ENCODE measurements around the gene GALNTL6.

Gene GALNTL6

GRCh38 chr4:172989984-172990820, 1177.0 kb downstream of the GALNTL6 start:
- no peak for DNase-seq (ENCODE audit: low spot score)

DNA sequence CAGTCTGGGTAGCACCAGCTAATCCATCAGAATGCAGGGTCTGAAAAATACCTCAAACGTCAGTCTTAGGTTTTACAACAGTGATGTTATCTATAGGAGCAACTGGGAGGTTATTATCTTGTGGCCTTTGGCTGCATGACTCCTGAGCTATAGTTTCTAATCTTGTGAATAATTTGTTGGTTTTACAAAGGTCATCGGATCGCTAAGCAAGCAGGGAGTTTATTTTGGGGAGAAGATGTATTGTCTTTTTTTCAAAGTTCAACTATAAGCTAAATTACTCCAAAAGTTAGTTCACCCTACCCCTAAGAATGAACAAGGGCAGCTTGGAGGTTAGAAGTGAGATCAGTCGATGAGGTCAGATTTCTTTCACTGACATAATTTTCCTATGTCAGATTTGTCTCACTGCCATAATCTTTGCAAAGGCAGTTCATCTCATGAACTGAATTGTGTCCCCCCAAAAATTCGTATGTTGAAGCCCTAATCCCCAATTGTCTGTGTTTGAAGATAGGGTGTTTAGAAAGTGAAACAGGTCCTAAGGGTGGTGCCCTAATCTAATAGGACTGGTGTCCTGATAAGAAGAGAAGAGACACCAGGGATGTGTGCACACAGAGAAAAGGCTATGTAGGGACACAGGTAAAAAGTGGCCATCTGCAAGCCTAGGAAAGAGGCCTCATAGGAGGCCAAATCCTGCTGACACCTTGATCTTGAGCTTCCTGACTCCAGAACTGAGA, 1179.6 kb downstream of the GALNTL6 start:
- DNase-seq (ENCODE audit: low spot score), result no peak

- DNase-seq (ENCODE audit: low spot score), result no peak
These were observed 1182.0 kb downstream of the GALNTL6 start for GRCh38 chr4:172995161-172995560.

- DNase-seq (ENCODE audit: low spot score), result no peak
These were observed 1182.5 kb downstream of the GALNTL6 start for GRCh38 chr4:172995704-172996103.

GRCh38 chr4:172996571-172997216, 1183.5 kb downstream of the GALNTL6 start:
- DNase-seq (ENCODE audit: low spot score), result peak; percentile 85

DNA sequence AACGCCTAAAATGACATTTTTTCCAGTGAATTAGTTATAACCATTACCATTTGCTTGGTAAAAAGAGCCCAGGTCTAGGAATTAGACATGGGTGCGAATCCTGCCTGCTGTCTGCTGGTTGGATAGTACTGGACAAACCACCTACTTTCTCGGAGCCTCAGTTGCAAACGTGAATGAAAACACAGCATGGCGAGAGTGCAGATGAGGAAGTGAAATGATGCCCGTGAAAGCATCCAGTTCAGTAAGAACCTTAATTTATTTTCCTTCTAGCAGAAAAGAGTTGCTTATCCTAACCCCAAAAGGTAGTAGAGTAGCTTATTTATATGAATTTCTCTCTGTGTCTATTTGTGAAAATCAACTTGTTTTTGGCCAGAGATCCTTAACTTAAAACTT, 1184.0 kb downstream of the GALNTL6 start:
- no peak for DNase-seq (ENCODE audit: low spot score)

- no peak for DNase-seq (ENCODE audit: low spot score)
These were observed 1184.7 kb downstream of the GALNTL6 start for GRCh38 chr4:172997856-172998255.

GRCh38 chr4:172998527-172999469, 1185.6 kb downstream of the GALNTL6 start:
- DNase-seq (ENCODE audit: low spot score), result peak; percentile 84

- peak; percentile 23 for DNase-seq (ENCODE audit: low spot score)
These were observed 1188.4 kb downstream of the GALNTL6 start for GRCh38 chr4:173001571-173001970.

DNA sequence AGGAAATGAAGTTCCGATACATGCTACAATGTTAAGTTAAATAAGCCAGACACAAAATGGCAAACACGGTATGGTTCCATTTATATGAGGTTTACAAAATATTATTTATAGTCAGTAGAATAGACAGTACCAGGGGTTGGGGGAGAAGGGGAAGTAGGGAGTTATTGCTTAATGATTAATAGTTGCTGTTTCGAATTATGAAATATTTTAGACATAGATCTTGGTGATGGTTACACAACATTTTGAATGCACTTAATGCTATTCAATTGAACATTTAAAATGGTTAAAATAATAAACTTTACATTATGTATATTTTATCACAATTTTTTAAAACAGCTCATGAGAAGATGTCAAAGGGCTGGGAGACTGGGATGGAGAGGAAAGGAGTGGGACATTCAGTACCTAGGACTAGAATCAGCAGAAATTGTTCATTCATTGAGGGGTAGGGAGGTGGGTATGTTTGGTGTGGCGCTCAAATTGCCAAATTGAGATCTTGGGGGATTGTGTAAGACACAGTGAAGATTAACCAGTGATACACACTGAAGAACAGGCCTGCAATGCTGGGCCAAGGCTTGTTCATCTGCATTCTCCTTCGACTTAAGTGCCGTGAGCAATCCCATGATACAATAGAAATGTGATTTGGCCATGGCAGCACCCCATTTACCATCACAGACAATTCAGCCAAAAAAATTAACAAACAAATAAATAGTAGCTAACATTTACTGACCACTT, 1189.8 kb downstream of the GALNTL6 start:
- no peak for DNase-seq (ENCODE audit: low spot score)

- no peak for DNase-seq (ENCODE audit: low spot score)
These were observed 1192.9 kb downstream of the GALNTL6 start for GRCh38 chr4:173005912-173006633.

- DNase-seq (ENCODE audit: low spot score), result no peak
These were observed 1195.2 kb downstream of the GALNTL6 start for GRCh38 chr4:173008436-173008835.

- no peak for DNase-seq (ENCODE audit: low spot score)
These were observed 1196.1 kb downstream of the GALNTL6 start for GRCh38 chr4:173009129-173009823.

DNA sequence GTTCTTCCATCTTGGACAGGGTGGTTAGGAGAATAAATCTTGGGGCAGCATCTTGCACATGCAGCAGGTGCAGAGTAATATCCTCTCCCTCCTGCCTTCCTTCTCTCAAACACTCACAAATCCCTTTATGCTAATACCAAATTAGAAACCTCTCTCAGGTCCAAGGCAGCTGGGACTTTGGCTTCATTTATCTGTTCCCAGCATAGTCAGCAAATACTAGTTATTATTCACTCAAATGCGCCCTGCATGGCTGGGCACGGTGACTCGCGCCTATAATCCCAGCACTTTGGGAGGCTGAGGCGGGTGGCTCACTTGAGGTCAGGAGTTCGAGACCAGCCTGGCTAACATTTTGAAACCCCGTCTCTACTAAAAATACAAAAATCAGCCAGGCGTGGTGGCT, 1199.4 kb downstream of the GALNTL6 start:
- no peak for DNase-seq (ENCODE audit: low spot score)

- peak; percentile 58 for DNase-seq (ENCODE audit: low spot score)
These were observed 1200.2 kb downstream of the GALNTL6 start for GRCh38 chr4:173013232-173013930.

DNA sequence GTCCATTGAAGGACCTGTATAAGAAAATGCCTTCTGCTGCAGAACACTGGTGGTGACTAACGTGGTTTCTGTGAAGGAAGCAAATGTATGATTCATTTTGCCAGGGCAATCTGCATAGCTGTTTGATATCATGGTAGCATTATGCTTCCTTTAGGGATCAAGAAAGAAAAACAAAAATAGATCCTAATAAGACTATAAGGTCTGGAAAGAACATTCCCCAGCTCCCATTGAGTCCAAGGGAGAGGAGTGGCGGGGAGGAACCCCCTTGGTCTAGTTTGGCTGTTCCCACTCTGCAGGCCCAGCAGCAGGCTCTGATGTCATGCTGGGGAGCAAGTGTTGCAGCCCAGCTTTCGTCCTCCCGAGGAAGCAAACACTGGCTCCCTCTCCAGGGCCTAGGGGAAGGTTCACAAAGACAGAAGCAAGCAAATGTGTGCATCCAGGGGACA, 1200.9 kb downstream of the GALNTL6 start:
- DNase-seq (ENCODE audit: low spot score), result peak; percentile 82

DNA sequence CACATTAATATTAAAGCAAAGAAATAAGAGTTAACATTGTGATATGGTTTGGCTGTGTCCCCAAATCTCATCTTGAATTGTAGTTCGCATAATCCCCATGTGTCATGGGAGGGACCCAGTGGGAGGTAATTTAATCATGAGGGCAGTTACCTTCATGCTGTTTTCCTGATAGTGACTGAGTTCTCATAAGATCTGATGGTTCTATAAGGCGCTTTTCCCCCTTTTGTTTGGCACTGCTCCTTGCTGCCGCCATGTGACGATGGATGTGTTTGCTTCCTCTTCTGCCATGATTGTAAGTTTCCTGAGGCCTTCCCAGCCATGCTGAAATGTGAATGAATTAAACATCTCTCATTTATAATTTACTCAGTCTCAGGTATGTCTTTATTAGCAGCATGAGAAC, 1201.6 kb downstream of the GALNTL6 start:
- DNase-seq (ENCODE audit: low spot score), result no peak

DNA sequence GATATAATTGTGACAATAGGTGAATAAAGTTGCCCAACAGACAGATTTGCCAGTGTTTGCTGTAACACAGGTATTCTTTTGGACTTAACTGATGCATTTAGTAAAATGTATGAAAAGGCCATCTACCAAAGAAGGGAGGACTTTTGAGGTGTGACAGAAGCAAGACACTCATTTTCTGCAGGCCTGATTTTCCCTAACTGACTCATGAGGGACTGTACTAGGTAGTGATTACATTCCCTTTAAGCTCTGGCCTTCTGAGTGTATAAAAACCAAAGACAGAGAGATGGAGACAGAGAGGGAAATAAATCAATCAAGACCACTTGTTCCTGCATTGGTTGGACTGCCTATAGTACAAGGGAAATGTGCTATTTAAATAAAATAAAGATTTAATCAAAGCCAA, 1204.6 kb downstream of the GALNTL6 start:
- DNase-seq (ENCODE audit: low spot score), result peak; percentile 34

GRCh38 chr4:173018446-173018845, 1205.2 kb downstream of the GALNTL6 start:
- no peak for DNase-seq (ENCODE audit: low spot score)
